ENCODE data around the gene TIPIN.
"Not testable (repeated sequence)": the region's sequence is repeated elsewhere in the genome, so short reads cannot be mapped to it uniquely, and the experiment has no call there.

Gene TIPIN

GRCh38 chr15:66323312-66323928, 33.1 kb downstream of the TIPIN start:
- no peak for DNase-seq (ENCODE audit: low read depth)
- no peak for TF ChIP-seq CTCF (conservative IDR thresholded peaks at IDR 0.05; ENCODE audit: low read depth, low read length)
- no peak overlapping the region for H3K4me3 ChIP-seq (ENCODE audit: low read length)

DNA sequence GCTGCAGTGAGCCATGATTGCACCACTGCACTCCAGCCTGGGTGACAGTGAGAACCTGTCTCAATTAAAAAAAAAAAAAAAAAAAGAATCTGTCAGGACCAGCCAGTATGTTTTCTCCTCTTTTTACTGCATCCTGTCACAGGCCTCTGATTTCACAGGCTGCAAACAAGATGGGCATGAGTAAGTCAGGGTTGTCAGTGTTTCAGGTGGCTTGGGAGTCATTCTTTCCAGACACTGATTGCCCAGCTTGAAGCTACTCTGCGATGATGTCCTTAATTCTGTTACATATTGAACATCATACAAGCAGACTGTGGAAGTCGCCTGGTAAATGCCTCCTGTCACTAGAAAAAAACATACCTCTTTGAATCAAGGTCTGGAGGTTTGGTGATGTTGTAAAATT, 44.3 kb downstream of the TIPIN start:
- DNase-seq (ENCODE audit: low read depth) = no peak
- no peak for TF ChIP-seq CTCF (conservative IDR thresholded peaks at IDR 0.05; ENCODE audit: low read depth, low read length)
- no peak overlapping the region for H3K4me3 ChIP-seq (ENCODE audit: low read length)

DNA sequence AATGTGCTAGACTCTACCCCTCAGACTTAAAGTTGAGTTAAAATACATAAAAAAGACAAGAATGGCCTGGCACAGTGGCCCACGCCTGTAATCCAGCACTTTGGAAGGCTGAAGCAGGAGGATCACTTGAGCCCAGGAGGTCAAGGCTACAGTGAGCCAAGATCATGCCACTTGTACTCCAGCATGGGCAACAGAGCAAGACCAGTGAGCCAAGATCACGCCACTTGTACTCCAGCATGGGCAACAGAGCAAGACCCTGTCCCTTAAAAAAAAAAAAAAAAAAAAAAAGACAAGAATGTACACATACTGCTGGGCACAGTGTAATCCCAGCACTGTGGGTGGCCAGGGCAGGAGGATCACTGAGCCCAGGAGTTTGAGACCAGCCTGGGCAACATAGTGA, 45.7 kb downstream of the TIPIN start:
- TF ChIP-seq CTCF (conservative IDR thresholded peaks at IDR 0.05; ENCODE audit: low read depth, low read length) = no peak
- H3K4me3 ChIP-seq (ENCODE audit: low read length) = no peak overlapping the region
- no peak for DNase-seq (ENCODE audit: low read depth)

GRCh38 chr15:66309828-66310227, 46.7 kb downstream of the TIPIN start:
- no peak overlapping the region for H3K4me3 ChIP-seq (ENCODE audit: low read length)
- TF ChIP-seq CTCF (conservative IDR thresholded peaks at IDR 0.05; ENCODE audit: low read depth, low read length) = no peak
- no peak for DNase-seq (ENCODE audit: low read depth)

DNA sequence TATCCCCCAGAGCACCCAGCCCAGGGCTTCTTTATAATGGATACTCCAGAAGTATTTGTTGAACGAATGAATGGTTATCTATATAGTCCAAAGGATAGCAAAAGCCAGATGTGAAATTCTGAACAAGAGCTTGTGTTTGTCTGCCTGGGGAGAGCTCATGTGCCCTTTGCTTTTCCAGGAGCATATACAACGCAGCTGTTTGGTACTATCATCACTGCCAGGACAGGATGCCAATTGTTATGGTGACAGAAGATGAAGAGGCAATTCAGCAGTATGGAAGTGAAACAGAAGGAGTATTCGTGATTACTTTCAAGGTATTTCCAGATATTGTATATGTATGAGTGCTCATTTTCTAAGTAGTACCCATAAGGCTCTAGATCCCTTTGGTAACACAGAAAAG, 48.0 kb downstream of the TIPIN start:
- no peak overlapping the region for H3K4me3 ChIP-seq (ENCODE audit: low read length)
- DNase-seq (ENCODE audit: low read depth) = no peak
- no peak for TF ChIP-seq CTCF (conservative IDR thresholded peaks at IDR 0.05; ENCODE audit: low read depth, low read length)

- no peak for TF ChIP-seq CTCF (conservative IDR thresholded peaks at IDR 0.05; ENCODE audit: low read depth, low read length)
- H3K4me3 ChIP-seq (ENCODE audit: low read length) = no peak overlapping the region
- DNase-seq (ENCODE audit: low read depth) = no peak
Measured at GRCh38 chr15:66306381-66306780, 50.1 kb downstream of the TIPIN start.

DNA sequence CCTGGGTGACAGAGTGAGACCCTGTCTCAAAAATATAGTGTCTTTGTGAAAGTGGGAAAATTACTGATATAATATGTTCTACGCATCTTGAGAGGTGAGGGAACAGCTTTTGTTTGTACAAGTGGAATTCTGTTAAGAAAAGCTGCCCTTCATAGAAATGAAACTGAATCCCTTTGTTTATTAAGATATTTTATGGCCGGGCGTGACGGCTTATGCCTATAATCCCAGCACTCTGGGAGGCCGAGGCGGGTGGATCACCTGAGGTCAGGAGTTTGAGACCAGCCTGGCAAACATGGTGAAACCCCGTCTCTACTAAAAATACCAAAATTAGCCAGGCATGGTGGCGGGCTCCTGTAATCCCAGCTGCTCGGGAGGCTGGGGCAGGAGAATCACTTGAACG, 52.1 kb downstream of the TIPIN start:
- DNase-seq (ENCODE audit: low read depth); H3K4me3 ChIP-seq (ENCODE audit: low read length): not testable (repeated sequence)

All from retinal pigment epithelial cell (primary cell).